GM18511 (cell line): ENCODE results near the gene PKNOX2.

Experiments used
- ATAC-seq: cut with Tn5 transposase; IDR thresholded peaks from one replicate; pipeline ENCODE4 v1.9.1; 2021; ENCODE audit warnings: mild to moderate bottlenecking, moderate library complexity; ENCODE audit not compliant: unreplicated experiment

The PKNOX2 gene

GRCh38 chr11:125281831-125282595 is 117.5 kb downstream of the PKNOX2 start:
- ATAC-seq, result no peak

- ATAC-seq, result no peak
Measured at GRCh38 chr11:125282596-125282914, 118.0 kb downstream of the PKNOX2 start.

GRCh38 chr11:125284245-125284850 is 119.8 kb downstream of the PKNOX2 start:
- ATAC-seq, result no peak

- no peak for ATAC-seq
Measured at GRCh38 chr11:125285844-125286243, 121.3 kb downstream of the PKNOX2 start.

- ATAC-seq, result no peak
Measured at GRCh38 chr11:125286486-125286885, 121.9 kb downstream of the PKNOX2 start.

GRCh38 chr11:125287491-125288210 is 123.1 kb downstream of the PKNOX2 start:
- ATAC-seq, result no peak

GRCh38 chr11:125289419-125290098 is 125.0 kb downstream of the PKNOX2 start:
- ATAC-seq, result no peak

GRCh38 chr11:125290263-125290662 is 125.7 kb downstream of the PKNOX2 start:
- no peak for ATAC-seq

- no peak for ATAC-seq
Measured at GRCh38 chr11:125292100-125292499, 127.5 kb downstream of the PKNOX2 start.

GRCh38 chr11:125293596-125293995 is 129.0 kb downstream of the PKNOX2 start:
- no peak for ATAC-seq

GRCh38 chr11:125295931-125296330 is 131.4 kb downstream of the PKNOX2 start:
- no peak for ATAC-seq

- ATAC-seq, result no peak
Measured at GRCh38 chr11:125297346-125297915, 132.9 kb downstream of the PKNOX2 start.

GRCh38 chr11:125299061-125299615 is 134.6 kb downstream of the PKNOX2 start:
- no peak for ATAC-seq

GRCh38 chr11:125299821-125300220 is 135.3 kb downstream of the PKNOX2 start:
- ATAC-seq, result no peak

GRCh38 chr11:125300791-125301218 is 136.3 kb downstream of the PKNOX2 start:
- ATAC-seq, result no peak

GRCh38 chr11:125301346-125301745 is 136.8 kb downstream of the PKNOX2 start:
- no peak for ATAC-seq

- ATAC-seq, result no peak
Measured at GRCh38 chr11:125303186-125303585, 138.6 kb downstream of the PKNOX2 start.

- ATAC-seq, result no peak
Measured at GRCh38 chr11:125303694-125304093, 139.1 kb downstream of the PKNOX2 start.

GRCh38 chr11:125304136-125304535 is 139.6 kb downstream of the PKNOX2 start:
- no peak for ATAC-seq

GRCh38 chr11:125304876-125305275 is 140.3 kb downstream of the PKNOX2 start:
- ATAC-seq, result no peak

- ATAC-seq, result no peak
Measured at GRCh38 chr11:125305345-125305744, 140.8 kb downstream of the PKNOX2 start.
